Panc1 (cell line): ENCODE measurements around the gene HS2ST1. TPM values are rescaled to one million over a fixed set of nuclear protein-coding genes. Genes with fewer than 3 reads are reported as not detected.

Experiments
- ATAC-seq: fragments of 200-7000 bp; cut with Tn5 transposase; 2 replicates; pipeline ENCODE4 v1.9.1; 2020; ENCODE audit warnings: mild to moderate bottlenecking, moderate library complexity
- BruUV-seq: library from RNA; stranded (reverse); fragments of 400-500 nt; replicated peaks from 2 replicates; lab custom pipeline; 2021; lab: Mats Ljungman, UMichigan
- CTCF ChIA-PET: fragments of 300-600 bp; sonication (Branson Sonifier 250); formaldehyde crosslinking; loops from one replicate; lab custom pipeline; 2022; ENCODE audit warnings: antibody characterized with exemption; lab: Charles Lee
- POLR2A ChIA-PET: fragments of 300-600 bp; sonication (Branson Sonifier 250); formaldehyde crosslinking; loops from one replicate; lab custom pipeline; 2022; ENCODE audit warnings: antibody characterized with exemption; lab: Charles Lee
- DNase-seq: peaks from one replicate; pipeline ENCODE4 v3.0.0-alpha.2; 2010; ENCODE audit warnings: low read depth, low spot score
- H3K27ac ChIP-seq: 2 replicates; pipeline ENCODE4 v1.5.1; 2011; ENCODE audit warnings: mild to moderate bottlenecking, low read length, inconsistent platforms
- H3K27me3 ChIP-seq: fragments of 200-500 bp; sonication (Bioruptor generic); 2 replicates; pipeline ENCODE4 v1.6.0; 2014; ENCODE audit warnings: low read length, inconsistent platforms; ENCODE audit not compliant: control insufficient read depth, insufficient read depth
- H3K36me3 ChIP-seq: fragments of 200-500 bp; sonication (Bioruptor generic); 2 replicates; pipeline ENCODE4 v1.5.1; 2014; ENCODE audit warnings: inconsistent platforms, mild to moderate bottlenecking, low read length, moderate library complexity; ENCODE audit not compliant: control insufficient read depth, insufficient read depth
- H3K4me1 ChIP-seq: 2 replicates; pipeline ENCODE4 v1.5.1; 2011; ENCODE audit warnings: inconsistent platforms, mild to moderate bottlenecking, low read length, moderate library complexity; ENCODE audit not compliant: control insufficient read depth, insufficient read depth
- H3K4me3 ChIP-seq, 2 experiments: 2 replicates each; pipeline ENCODE4 v1.5.1; 2011 to 2012; ENCODE audit warnings: low read depth in 2 of 2, low read length in 2 of 2, mild to moderate bottlenecking in 2 of 2, inconsistent platforms in 1 of 2, moderate library complexity in 1 of 2
- H3K9me3 ChIP-seq: fragments of 200-500 bp; sonication (Bioruptor generic); 2 replicates; pipeline ENCODE4 v1.5.1; 2014; ENCODE audit warnings: low read depth, mild to moderate bottlenecking, inconsistent platforms, low read length, moderate library complexity; ENCODE audit not compliant: control insufficient read depth, insufficient read depth
- POLR2AphosphoS5 ChIP-seq: IDR thresholded peaks from 2 replicates; pipeline ENCODE4 v1.6.1; 2012; ENCODE audit warnings: mild to moderate bottlenecking, low read depth, low read length, moderate library complexity
- SIN3A ChIP-seq: IDR thresholded peaks from 2 replicates; pipeline ENCODE4 v1.6.1; 2012; ENCODE audit warnings: low read depth, mild to moderate bottlenecking, low read length, moderate library complexity, borderline replicate concordance; ENCODE audit not compliant: insufficient read depth
- TCF7L2 ChIP-seq: IDR thresholded peaks from 2 replicates; pipeline ENCODE4 v1.6.1; 2011; ENCODE audit warnings: mild to moderate bottlenecking, low read depth, low read length, inconsistent platforms
- in situ Hi-C: cut with HindIII; loops from 2 replicates; pipeline ENCODE4 v1.10.0; 2016; ENCODE audit warnings: low sequenced_read_pairs, low pct_unique_long_range_greater_than_20kb
- intact Hi-C: fragments of 100-400 bp; cut with micrococcal nuclease; formaldehyde crosslinking; loops from one replicate; pipeline ENCODE4 v1.10.0; 2022; ENCODE audit not compliant: unreplicated experiment
- total RNA-seq: library from RNA; stranded (reverse); gene quantifications from one replicate; pipeline ENCODE4 v1.2.1, GENCODE V29; 2021; ENCODE audit not compliant: unreplicated experiment
- TF ChIP-seq, protein P1 (sequence below), 2 experiments: IDR thresholded peaks; 2 replicates each; pipeline ENCODE4 v1.6.1; 2011 to 2012; ENCODE audit warnings: low read depth in 2 of 2, control low read depth in 1 of 2, low read length in 1 of 2, mild to moderate bottlenecking in 1 of 2, moderate library complexity in 1 of 2; ENCODE audit not compliant: insufficient read depth in 1 of 2
- TF ChIP-seq, protein P2 (sequence below): fragments of 450-650 bp; IDR thresholded peaks from 2 replicates; pipeline ENCODE4 v1.5.1; 2017; ENCODE audit warnings: mild to moderate bottlenecking

The HS2ST1 gene
- total RNA-seq, 1 experiment from 2014 or later: 81.0 TPM

DNA sequence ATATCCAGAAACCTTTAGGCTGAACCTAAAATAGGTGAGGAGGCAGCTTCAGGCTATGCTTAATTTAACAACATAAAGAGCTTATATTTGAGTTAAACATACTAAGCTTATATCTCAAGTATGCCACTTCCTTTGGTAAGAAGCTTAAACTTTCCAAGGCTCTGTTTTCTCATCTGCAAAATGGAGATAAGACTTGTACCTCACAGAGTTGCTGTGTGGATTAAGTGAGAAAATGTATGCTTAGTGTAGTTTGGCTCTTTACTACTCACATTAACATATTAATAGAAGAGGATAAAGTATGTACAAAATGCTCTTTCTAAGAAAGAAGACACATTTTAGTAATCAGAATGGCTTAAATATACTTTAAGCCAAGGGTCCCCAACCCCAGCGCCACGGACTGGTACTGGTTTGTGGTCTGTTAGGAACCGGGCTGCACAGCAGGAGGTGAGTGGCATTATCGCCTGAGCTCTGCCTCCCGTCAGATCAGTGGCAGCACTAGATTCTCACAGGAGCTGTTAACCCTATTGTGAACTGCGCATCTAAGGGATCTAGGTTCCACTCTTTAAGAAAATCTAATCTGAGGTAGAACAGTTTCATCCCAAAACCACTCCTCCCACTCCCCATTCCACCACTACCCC lies 77.2 kb downstream of the HS2ST1 start:
- intact Hi-C loops (no loop called here), in situ Hi-C loops (no loop called here)
- no peak for ATAC-seq
- Histone ChIP-seq H3K4me3 (no peak overlapping the region), H3K4me1 (peaks cover 28% of the 10 kb centered on the region), H3K27me3 (no peaks in the 10 kb centered on the region), H3K36me3 (no peaks in the 10 kb centered on the region), H3K27ac (no peak overlapping the region), H3K9me3 (no peaks in the 10 kb centered on the region)
- ChIA-PET CTCF (interaction anchor here (1.0 kb wide), 1 partner anchor 15 kb away, joined by 6 read pairs; no protein-coding TSS in a partner anchor), POLR2A (no interaction called here)
- no peak for DNase-seq
- BruUV-seq: no TSS peak
- TF ChIP-seq, protein P1, sequence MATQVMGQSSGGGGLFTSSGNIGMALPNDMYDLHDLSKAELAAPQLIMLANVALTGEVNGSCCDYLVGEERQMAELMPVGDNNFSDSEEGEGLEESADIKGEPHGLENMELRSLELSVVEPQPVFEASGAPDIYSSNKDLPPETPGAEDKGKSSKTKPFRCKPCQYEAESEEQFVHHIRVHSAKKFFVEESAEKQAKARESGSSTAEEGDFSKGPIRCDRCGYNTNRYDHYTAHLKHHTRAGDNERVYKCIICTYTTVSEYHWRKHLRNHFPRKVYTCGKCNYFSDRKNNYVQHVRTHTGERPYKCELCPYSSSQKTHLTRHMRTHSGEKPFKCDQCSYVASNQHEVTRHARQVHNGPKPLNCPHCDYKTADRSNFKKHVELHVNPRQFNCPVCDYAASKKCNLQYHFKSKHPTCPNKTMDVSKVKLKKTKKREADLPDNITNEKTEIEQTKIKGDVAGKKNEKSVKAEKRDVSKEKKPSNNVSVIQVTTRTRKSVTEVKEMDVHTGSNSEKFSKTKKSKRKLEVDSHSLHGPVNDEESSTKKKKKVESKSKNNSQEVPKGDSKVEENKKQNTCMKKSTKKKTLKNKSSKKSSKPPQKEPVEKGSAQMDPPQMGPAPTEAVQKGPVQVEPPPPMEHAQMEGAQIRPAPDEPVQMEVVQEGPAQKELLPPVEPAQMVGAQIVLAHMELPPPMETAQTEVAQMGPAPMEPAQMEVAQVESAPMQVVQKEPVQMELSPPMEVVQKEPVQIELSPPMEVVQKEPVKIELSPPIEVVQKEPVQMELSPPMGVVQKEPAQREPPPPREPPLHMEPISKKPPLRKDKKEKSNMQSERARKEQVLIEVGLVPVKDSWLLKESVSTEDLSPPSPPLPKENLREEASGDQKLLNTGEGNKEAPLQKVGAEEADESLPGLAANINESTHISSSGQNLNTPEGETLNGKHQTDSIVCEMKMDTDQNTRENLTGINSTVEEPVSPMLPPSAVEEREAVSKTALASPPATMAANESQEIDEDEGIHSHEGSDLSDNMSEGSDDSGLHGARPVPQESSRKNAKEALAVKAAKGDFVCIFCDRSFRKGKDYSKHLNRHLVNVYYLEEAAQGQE (IDR thresholded peaks at IDR 0.05; ENCODE audit: insufficient read depth in 1 of 2, low read depth in 2 of 2, low read length in 1 of 2): no peak
- TF ChIP-seq TCF7L2 (no peak), POLR2AphosphoS5 (no peak), SIN3A (no peak)
- TF ChIP-seq, protein P2, sequence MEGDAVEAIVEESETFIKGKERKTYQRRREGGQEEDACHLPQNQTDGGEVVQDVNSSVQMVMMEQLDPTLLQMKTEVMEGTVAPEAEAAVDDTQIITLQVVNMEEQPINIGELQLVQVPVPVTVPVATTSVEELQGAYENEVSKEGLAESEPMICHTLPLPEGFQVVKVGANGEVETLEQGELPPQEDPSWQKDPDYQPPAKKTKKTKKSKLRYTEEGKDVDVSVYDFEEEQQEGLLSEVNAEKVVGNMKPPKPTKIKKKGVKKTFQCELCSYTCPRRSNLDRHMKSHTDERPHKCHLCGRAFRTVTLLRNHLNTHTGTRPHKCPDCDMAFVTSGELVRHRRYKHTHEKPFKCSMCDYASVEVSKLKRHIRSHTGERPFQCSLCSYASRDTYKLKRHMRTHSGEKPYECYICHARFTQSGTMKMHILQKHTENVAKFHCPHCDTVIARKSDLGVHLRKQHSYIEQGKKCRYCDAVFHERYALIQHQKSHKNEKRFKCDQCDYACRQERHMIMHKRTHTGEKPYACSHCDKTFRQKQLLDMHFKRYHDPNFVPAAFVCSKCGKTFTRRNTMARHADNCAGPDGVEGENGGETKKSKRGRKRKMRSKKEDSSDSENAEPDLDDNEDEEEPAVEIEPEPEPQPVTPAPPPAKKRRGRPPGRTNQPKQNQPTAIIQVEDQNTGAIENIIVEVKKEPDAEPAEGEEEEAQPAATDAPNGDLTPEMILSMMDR: no peak

DNA sequence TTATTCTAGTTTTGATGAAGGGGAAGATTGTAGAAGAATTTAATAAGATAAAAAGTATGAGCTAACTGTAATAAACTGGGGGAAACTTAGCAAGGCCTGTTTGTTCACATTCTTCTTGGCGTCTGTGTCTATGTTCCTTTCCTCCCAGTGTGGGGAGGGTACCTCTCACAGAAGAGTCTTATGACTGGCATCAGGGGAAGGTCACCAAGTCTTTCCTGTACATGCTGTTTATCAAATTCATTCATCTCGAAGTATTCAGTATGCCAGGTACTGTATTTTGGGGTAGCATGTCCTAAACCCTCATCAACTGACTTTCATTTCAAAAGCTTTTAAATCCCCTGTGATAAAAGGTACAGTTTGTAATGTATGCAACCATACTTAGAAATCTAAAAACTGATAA lies 78.4 kb downstream of the HS2ST1 start:
- DNase-seq: no peak
- ATAC-seq: peak; percentile 56; the same call in 1 of the 2 replicates
- intact Hi-C loops: no loop called here
- CTCF ChIA-PET: no interaction called here
- Histone ChIP-seq H3K4me1 (peaks cover 28% of the 10 kb centered on the region), H3K4me3 (no peak overlapping the region), H3K36me3 (no peaks in the 10 kb centered on the region), H3K27ac (peak overlapping the region; percentile 48; the same call in 1 of the 2 replicates), H3K9me3 (no peaks in the 10 kb centered on the region), H3K27me3 (no peaks in the 10 kb centered on the region)
- POLR2A ChIA-PET: no interaction called here
- no peak for TF ChIP-seq SIN3A
- in situ Hi-C loops: no loop called here
- BruUV-seq: no TSS peak

DNA sequence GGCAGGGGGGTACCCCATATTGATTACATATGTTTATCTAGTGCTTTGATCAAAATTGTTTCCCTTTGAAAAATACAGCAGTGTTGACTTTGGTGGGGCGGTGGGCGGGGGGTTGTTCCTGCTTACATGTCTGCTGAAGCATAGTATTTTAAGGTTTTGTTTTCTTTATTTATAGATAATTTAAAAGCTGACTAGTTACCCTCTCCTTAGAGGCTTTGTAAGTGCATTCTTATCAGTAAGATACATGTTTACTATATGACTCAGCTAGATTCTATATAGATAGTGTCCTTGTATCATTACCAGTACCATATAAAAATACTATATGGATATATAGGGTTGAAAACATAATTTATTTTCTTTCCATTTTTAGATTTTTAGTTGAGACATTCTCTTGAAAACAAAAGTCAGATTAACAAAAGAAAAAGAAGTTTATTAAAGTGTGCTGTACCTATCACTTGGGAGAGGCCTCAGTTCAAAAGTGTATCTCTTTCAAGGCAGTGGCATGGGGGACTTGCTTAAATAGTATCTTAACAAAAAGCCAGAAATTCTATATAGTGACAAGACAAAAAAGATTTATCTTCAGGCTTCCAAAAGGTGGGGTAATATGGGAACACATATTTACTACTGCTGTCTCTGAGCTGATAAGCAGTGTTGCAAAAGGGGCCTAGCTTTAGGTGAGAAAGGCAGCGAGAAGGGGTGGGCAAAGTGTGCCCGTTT lies 79.0 kb downstream of the HS2ST1 start:
- no peak for DNase-seq
- BruUV-seq: no TSS peak
- no peaks in the 10 kb centered on the region for H3K9me3 ChIP-seq
- H3K4me3 ChIP-seq: no peak overlapping the region
- intact Hi-C loops: no loop called here
- CTCF ChIA-PET: no interaction called here
- H3K36me3 ChIP-seq: no peaks in the 10 kb centered on the region
- peak; percentile 90 for ATAC-seq
- peak; percentile 68; the same call in 1 of the 2 replicates for TF ChIP-seq TCF7L2
- TF ChIP-seq, protein P2: no peak
- POLR2A ChIA-PET: no interaction called here
- H3K4me1 ChIP-seq: peaks cover 28% of the 10 kb centered on the region
- in situ Hi-C loops: no loop called here
- H3K27me3 ChIP-seq: no peaks in the 10 kb centered on the region
- peak overlapping the region; percentile 56; the same call in 1 of the 2 replicates for H3K27ac ChIP-seq
